Measurements from ENCODE around the gene SAPCD2.
"Not testable (repeated sequence)": the region's sequence is repeated elsewhere in the genome, so short reads cannot be mapped to it uniquely, and the experiment has no call there.

SAPCD2 gene

GRCh38 chr9:137033481-137033880 lies 36.9 kb downstream of the SAPCD2 start:
- not testable (repeated sequence) for DNase-seq (ENCODE audit: low spot score)

GRCh38 chr9:137032858-137033257 lies 37.5 kb downstream of the SAPCD2 start:
- DNase-seq (ENCODE audit: low spot score), result no peak

DNA sequence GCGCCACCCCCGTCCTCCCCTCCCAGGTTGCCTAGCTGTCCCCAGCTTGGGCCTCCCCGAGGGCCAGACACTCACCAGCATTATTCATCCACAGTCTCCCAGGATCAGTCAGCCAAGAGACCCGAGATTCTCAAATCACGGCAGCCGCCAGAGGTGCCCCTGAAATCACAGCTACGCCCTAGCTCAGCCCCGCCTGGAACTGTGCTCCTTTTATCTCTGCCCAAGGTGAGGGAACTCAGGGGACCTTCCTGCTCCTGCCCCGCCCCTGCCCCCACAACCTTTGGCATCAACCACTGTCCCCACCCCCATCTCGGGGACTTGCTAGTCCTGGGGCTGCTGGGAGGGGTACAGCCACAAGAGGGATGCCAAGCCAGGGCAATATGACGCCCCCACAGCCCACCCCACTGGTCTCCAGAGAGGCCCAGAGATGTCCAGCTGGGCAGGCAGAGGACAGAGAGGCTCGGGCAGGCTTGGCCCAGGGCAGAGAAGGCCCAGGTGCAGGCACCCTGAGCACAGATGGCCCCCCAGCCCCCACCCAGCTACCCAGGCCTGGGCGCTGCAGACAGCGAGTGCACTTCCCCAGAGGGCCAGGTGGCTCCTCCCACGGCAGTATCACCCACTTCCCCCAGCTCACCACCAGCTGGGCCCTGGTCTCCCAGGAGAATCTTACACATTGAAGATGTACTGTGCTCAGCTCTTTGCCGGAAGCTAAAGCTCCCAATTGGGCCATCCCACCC lies 38.3 kb downstream of the SAPCD2 start, which contains the start of gene FUT7:
TSS of gene FUT7 (minus strand) at position 185 of the 737 bp plus-strand sequence. CDS start at position 88, 97 bp downstream.
- DNase-seq (ENCODE audit: low spot score), result no peak

- DNase-seq (ENCODE audit: low spot score), result no peak
Measured at GRCh38 chr9:137030538-137031527, 39.5 kb downstream of the SAPCD2 start.

- DNase-seq (ENCODE audit: low spot score), result no peak
Measured at GRCh38 chr9:137030006-137030405, 40.4 kb downstream of the SAPCD2 start.

GRCh38 chr9:137029058-137029936 lies 41.1 kb downstream of the SAPCD2 start:
- DNase-seq (ENCODE audit: low spot score), result peak; percentile 80

GRCh38 chr9:137028263-137029057 lies 41.9 kb downstream of the SAPCD2 start:
- DNase-seq (ENCODE audit: low spot score), result peak; percentile 52

- no peak for DNase-seq (ENCODE audit: low spot score)
Measured at GRCh38 chr9:137027369-137028262, 42.7 kb downstream of the SAPCD2 start, which contains the start of gene ABCA2. ABCA2 (minus strand) TSS chr9:137028237; CDS start chr9:137028140, 97 bp downstream.

DNA sequence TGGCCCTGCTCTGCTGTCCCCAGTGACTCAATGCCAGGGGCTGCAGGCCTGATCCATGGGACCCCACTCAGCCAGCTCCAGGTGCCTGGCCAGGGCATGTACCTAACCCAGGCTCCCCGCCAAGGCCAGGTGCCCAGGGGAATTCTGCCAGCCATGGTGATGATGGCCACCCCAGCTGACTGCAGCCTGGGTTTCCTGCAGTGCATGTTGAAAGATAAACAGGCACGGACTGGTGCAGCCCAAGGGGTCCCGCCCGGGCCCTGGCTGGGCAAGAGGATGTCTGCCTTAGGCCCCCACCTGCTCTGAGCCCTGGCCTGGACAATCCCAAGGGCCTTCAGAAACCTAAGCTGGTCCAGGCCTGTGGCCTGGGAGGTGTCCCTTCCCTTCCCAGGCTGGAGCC lies 43.5 kb downstream of the SAPCD2 start:
- DNase-seq (ENCODE audit: low spot score), result no peak

- no peak for DNase-seq (ENCODE audit: low spot score)
Measured at GRCh38 chr9:137026384-137026783, 44.0 kb downstream of the SAPCD2 start.

DNA sequence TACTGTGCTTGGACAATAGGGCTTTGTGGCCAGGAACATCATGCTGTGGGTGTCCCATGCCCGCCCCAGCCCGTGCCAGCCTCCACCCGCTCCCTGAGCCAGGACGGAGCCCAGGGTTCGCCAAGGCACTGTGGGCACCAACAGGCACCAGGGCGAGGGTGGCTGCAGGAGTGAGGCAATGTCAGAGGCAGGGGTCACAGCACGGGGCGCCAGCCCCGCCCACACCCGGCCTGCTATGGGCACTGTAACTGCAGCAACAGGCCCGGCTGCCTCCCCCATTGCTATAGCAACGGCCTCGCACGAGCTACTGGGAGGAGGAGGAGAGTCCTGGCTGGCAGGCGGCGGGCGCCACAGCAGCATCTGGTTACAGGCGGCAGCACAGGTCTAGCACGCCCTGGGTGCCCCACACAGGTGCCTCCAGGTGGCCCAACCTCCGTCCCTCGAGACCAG lies 44.8 kb downstream of the SAPCD2 start:
- DNase-seq (ENCODE audit: low spot score), result peak; percentile 72

DNA sequence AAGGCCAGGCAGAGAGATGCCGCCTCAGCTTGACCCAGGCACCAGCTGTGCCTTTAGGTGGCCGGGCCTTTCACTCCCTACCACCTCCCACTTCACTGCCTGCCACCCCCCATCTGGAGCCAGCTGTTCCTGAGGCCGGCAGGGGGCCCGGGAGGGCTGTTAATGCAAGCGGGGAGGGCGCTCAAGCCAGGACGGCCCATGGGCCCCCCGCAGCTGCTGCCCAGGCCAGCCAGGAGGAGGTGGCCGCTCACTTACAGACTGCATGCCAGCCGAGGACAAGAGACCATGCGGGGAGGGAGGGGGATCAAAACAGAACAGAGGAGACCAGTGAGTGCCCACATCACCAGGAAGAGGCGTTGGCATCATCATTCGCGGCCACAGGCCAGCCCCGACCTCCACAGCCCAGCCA lies 46.8 kb downstream of the SAPCD2 start:
- DNase-seq (ENCODE audit: low spot score), result no peak

GRCh38 chr9:137023157-137023556 lies 47.2 kb downstream of the SAPCD2 start:
- DNase-seq (ENCODE audit: low spot score), result no peak

DNA sequence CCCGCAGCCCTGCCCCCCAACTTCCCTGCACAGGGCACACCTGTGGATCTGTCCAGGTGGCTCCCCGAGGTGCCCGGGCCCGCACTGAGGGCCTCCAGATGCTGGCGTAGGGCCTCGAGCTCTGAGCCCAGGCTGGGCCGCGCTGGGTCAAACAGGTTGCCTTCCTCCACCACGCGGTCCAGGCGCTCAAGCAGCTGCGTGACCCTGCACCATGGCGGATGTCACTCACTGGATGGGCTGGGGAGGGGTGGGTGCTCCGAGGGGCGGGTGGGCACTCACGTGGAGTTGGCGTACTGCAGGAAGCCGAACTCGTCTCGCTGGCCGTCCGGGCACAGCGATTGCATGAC lies 47.7 kb downstream of the SAPCD2 start:
- no peak for DNase-seq (ENCODE audit: low spot score)

- no peak for DNase-seq (ENCODE audit: low spot score)
Measured at GRCh38 chr9:137021979-137022661, 48.2 kb downstream of the SAPCD2 start.

DNA sequence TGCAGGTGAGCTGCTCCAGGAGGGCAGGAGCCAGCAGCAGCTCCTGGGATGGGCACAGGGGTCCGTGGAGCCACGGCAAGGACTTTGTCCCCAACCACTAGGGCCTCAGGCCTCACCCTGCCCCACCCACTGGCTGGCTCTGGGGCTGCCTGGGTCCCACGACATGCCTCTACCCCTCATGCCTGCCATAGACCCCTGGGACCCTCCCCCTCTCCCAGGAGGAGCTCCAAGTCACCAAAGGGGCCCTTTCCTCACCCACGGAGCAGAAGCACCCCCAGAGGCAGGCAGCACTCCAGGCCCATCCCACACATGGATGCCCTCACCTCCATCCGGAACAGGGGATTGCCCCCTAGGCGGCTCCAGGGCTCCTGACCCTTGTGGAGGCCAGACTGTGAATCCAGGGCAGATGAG lies 48.8 kb downstream of the SAPCD2 start:
- no peak for DNase-seq (ENCODE audit: low spot score)

DNA sequence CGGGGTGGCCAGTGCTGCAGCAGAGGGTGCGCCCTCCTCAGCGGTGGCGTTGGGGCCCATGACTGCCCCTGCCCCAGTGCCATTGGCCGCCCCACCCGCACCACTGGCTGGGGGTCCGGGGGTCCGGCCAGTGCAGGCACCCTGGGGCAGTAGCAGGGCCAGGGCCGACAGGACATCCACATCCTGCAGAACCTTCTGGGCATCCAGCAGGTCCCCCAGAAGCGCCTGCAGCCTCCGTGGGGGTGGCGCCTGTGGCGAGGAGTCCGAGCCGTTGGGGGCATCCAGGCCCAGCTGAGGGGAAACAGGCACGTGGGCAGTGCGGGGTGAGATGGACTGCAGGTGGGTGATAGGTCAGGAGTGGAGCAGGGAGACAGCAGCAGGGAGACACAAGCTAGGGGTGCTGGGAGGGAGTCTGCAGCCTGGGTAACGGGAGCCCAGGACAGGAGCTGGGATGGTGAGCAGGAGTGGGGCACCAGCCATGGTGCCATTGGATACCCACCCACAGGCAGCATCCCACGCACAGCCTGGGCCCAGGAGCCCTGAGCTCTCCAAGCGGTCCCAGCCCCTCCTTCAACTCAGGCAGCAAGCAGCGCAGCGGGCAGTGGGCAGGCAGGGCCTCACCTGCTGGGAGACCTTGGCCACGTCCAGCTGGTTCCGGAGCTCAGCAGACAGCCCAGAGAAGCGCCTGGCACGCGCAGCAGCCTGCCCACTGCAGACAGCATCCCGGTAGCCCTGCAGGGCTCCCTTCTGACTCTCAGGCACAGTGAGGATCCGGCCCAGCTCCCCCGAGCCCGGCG lies 49.4 kb downstream of the SAPCD2 start:
- no peak for DNase-seq (ENCODE audit: low spot score)

All from SK-N-DZ (cell line).